Keratinocyte (primary cell): ENCODE measurements around the gene PTPRT. TPM values are rescaled to one million over a fixed set of nuclear protein-coding genes. Genes with fewer than 3 reads are reported as not detected.

Experiments used
- DNase-seq: peaks from one replicate; pipeline ENCODE4 v3.0.0-alpha.2; 2011; ENCODE audit warnings: low read depth, missing footprints, low spot score
- FAIRE-seq: peaks from 2 replicates; lab custom pipeline; 2011; peaks lifted over from hg19 to GRCh38; lab: Jason Lieb, UNC
- H2AFZ ChIP-seq: 2 replicates; pipeline ENCODE4 v1.6.0; 2012; ENCODE audit warnings: low read length, control low read depth, inconsistent platforms; ENCODE audit not compliant: control insufficient read depth
- H3K27ac ChIP-seq: 2 replicates; pipeline ENCODE4 v1.5.1; 2011; ENCODE audit warnings: low read length; ENCODE audit not compliant: control insufficient read depth, insufficient read depth
- H3K27me3 ChIP-seq: 3 replicates; pipeline ENCODE4 v1.6.0; 2011; ENCODE audit warnings: low read length; ENCODE audit not compliant: control insufficient read depth, insufficient read depth; ENCODE audit errors: extremely low read depth
- H3K36me3 ChIP-seq, 2 experiments: 2 replicates in 1 of 2; 3 replicates in 1 of 2; pipeline ENCODE4 v1.5.1; 2011; ENCODE audit warnings: low read length in 2 of 2, mild to moderate bottlenecking in 1 of 2; ENCODE audit not compliant: control insufficient read depth in 2 of 2, insufficient read depth in 2 of 2; ENCODE audit errors: extremely low read depth in 1 of 2
- H3K4me1 ChIP-seq: 3 replicates; pipeline ENCODE4 v1.5.1; 2011; ENCODE audit warnings: low read length; ENCODE audit not compliant: control insufficient read depth, insufficient read depth; ENCODE audit errors: extremely low read depth
- H3K4me2 ChIP-seq: 3 replicates; pipeline ENCODE4 v1.6.0; 2011; ENCODE audit warnings: low read depth, low read length; ENCODE audit not compliant: control insufficient read depth, insufficient read depth; ENCODE audit errors: extremely low read depth
- H3K4me3 ChIP-seq, 3 experiments: fragments of 200-600 bp in 1 of 3; sonication (generic) in 1 of 3; 2 replicates in 2 of 3; 3 replicates in 1 of 3; pipeline ENCODE4 v1.5.1; 2011 to 2016; ENCODE audit warnings: low read length in 3 of 3, mild to moderate bottlenecking in 3 of 3, control low read depth in 2 of 3, inconsistent platforms in 1 of 3, low read depth in 1 of 3, mixed read lengths in 1 of 3, mixed run types in 1 of 3, moderate library complexity in 1 of 3; ENCODE audit not compliant: control insufficient read depth in 2 of 3, insufficient read depth in 2 of 3; ENCODE audit errors: extremely low read depth in 1 of 3
- H3K79me2 ChIP-seq: 2 replicates; pipeline ENCODE4 v1.6.0; 2012; ENCODE audit warnings: low read length; ENCODE audit not compliant: control insufficient read depth, insufficient read depth
- H3K9ac ChIP-seq: 3 replicates; pipeline ENCODE4 v1.6.0; 2011; ENCODE audit warnings: low read length; ENCODE audit not compliant: control insufficient read depth, insufficient read depth; ENCODE audit errors: extremely low read depth
- H3K9me1 ChIP-seq: 3 replicates; pipeline ENCODE4 v1.6.0; 2011; ENCODE audit warnings: low read length; ENCODE audit not compliant: control insufficient read depth, insufficient read depth; ENCODE audit errors: extremely low read depth
- H3K9me3 ChIP-seq: 2 replicates; pipeline ENCODE4 v1.5.1; 2012; ENCODE audit warnings: low read depth, low read length; ENCODE audit not compliant: control insufficient read depth
- H4K20me1 ChIP-seq: 3 replicates; pipeline ENCODE4 v1.6.0; 2011; ENCODE audit warnings: low read length; ENCODE audit not compliant: control insufficient read depth, insufficient read depth; ENCODE audit errors: extremely low read depth
- EZH2 ChIP-seq: IDR thresholded peaks from one replicate; pipeline ENCODE4 v1.6.1; 2012; ENCODE audit warnings: inconsistent platforms, mild to moderate bottlenecking, low read length, moderate library complexity
- dilution Hi-C: fragments of 300-500 bp; cut with MboI; formaldehyde crosslinking; loops from one replicate; pipeline ENCODE4 v1.7.0; 2020; ENCODE audit warnings: low sequenced_read_pairs; ENCODE audit not compliant: extremely low pct_ligation_motif_present
- polyA plus RNA-seq, 5 experiments: library from polyadenylated mRNA; depleted of rRNA in 3 of 5; stranded (reverse) in 3 of 5; stranded (forward) in 1 of 5; unstranded in 1 of 5; fragments of >200 nt; gene quantifications; 1 replicate in 1 of 5; 2 replicates in 3 of 5; 3 replicates in 1 of 5; pipeline versions ENCODE4 v1.2.1 to v1.2.3, GENCODE V29; 2011 to 2012; ENCODE audit warnings: missing spikeins in 2 of 5, low read depth in 1 of 5, low replicate concordance in 1 of 5
- TF ChIP-seq, protein P1 (sequence below), 3 experiments: IDR thresholded peaks in 1 of 3; conservative IDR thresholded peaks in 1 of 3; optimal IDR thresholded peaks in 1 of 3; 2 replicates in 2 of 3; 3 replicates in 1 of 3; pipeline versions ENCODE3 to v1.5.1; 2011; ENCODE audit warnings: low read length in 3 of 3, mild to moderate bottlenecking in 3 of 3, moderate library complexity in 2 of 3, control low read depth in 1 of 3, inconsistent platforms in 1 of 3; ENCODE audit not compliant: insufficient read depth in 2 of 3; ENCODE audit errors: extremely low read depth in 1 of 3

The PTPRT gene
- polyA plus RNA-seq, 1 donor (not counting 4 experiments of a cell fraction or from before 2014, with no cell fraction given) = not detected

- Histone ChIP-seq H3K4me1 (no peaks in the 10 kb centered on the region), H2AFZ (no peak overlapping the region), H3K9ac (no peak overlapping the region), H3K79me2 (no peaks in the 10 kb centered on the region), H3K27ac (no peak overlapping the region), H3K9me1 (no peaks in the 10 kb centered on the region), H3K9me3 (no peaks in the 10 kb centered on the region), H4K20me1 (no peaks in the 10 kb centered on the region), H3K27me3 (no peaks in the 10 kb centered on the region), H3K36me3 (no peaks in the 10 kb centered on the region), H3K4me3 (no peak overlapping the region), H3K4me2 (no peak overlapping the region)
- no peak for DNase-seq
- dilution Hi-C loops = no loop called here
- TF ChIP-seq EZH2 = no peak
- TF ChIP-seq, protein P1, sequence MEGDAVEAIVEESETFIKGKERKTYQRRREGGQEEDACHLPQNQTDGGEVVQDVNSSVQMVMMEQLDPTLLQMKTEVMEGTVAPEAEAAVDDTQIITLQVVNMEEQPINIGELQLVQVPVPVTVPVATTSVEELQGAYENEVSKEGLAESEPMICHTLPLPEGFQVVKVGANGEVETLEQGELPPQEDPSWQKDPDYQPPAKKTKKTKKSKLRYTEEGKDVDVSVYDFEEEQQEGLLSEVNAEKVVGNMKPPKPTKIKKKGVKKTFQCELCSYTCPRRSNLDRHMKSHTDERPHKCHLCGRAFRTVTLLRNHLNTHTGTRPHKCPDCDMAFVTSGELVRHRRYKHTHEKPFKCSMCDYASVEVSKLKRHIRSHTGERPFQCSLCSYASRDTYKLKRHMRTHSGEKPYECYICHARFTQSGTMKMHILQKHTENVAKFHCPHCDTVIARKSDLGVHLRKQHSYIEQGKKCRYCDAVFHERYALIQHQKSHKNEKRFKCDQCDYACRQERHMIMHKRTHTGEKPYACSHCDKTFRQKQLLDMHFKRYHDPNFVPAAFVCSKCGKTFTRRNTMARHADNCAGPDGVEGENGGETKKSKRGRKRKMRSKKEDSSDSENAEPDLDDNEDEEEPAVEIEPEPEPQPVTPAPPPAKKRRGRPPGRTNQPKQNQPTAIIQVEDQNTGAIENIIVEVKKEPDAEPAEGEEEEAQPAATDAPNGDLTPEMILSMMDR (optimal IDR thresholded peaks at IDR 0.05 in 1 of 3, IDR thresholded peaks at IDR 0.05 in 1 of 3, conservative IDR thresholded peaks at IDR 0.05 in 1 of 3; ENCODE audit: extremely low read depth in 1 of 3, insufficient read depth in 2 of 3, low read length in 3 of 3) = no peak
- no peak for FAIRE-seq
Measured at GRCh38 chr20:42093041-42093440, 1096.7 kb downstream of the PTPRT start.

DNA sequence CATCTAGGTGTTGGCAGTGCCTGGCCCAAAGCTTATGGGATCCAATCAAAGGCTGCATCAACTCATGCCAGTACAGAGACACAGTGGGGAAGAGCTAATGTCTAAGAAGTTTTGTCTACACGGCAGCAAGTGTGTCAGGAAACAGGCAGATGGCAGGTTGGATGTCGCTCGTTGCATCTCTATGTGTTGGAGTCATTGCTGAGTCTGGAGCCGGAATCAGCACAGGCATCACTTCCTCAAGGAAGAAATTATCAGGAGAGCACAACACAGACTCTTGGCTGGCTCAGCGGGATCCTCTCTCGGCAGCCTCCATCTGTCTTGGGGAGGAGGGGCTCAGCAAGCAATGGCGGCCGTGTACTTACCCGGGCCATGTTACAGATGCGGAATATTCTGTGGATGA lies 1104.3 kb downstream of the PTPRT start:
- dilution Hi-C loops = no loop called here
- FAIRE-seq (no peak), DNase-seq (no peak)
- peaks cover 5% of the 10 kb centered on the region for H3K9me3 ChIP-seq
- no peaks in the 10 kb centered on the region for H3K79me2 ChIP-seq
- H3K27ac ChIP-seq = no peak overlapping the region
- H4K20me1 ChIP-seq = no peaks in the 10 kb centered on the region
- H3K4me2 ChIP-seq = no peak overlapping the region
- no peaks in the 10 kb centered on the region for H3K9me1 ChIP-seq
- no peaks in the 10 kb centered on the region for H3K27me3 ChIP-seq
- no peaks in the 10 kb centered on the region for H3K36me3 ChIP-seq
- no peak overlapping the region for H2AFZ ChIP-seq
- H3K4me1 ChIP-seq = no peaks in the 10 kb centered on the region
- no peak overlapping the region for H3K4me3 ChIP-seq
- no peak for TF ChIP-seq EZH2
- TF ChIP-seq, protein P1 (optimal IDR thresholded peaks at IDR 0.05 in 1 of 3, IDR thresholded peaks at IDR 0.05 in 1 of 3, conservative IDR thresholded peaks at IDR 0.05 in 1 of 3; ENCODE audit: extremely low read depth in 1 of 3, insufficient read depth in 2 of 3, low read length in 3 of 3) = no peak
- no peak overlapping the region for H3K9ac ChIP-seq
